AG04450 (cell line): ENCODE results near the gene CASP14. TPM values are rescaled to one million over a fixed set of nuclear protein-coding genes. Genes with fewer than 3 reads are reported as not detected.
"Not testable (repeated sequence)": the region's sequence is repeated elsewhere in the genome, so short reads cannot be mapped to it uniquely, and the experiment has no call there.

ENCODE experiments used
- CTCF ChIA-PET: fragments of 300-600, 350-600 bp; formaldehyde crosslinking; extraction: SDS; loops from one replicate; lab custom pipeline; 2022; ENCODE audit warnings: antibody characterized with exemption, inconsistent platforms; lab: Charles Lee
- POLR2A ChIA-PET: fragments of 350-600 bp; formaldehyde crosslinking; extraction: SDS; loops from one replicate; lab custom pipeline; 2021; ENCODE audit warnings: antibody characterized with exemption, inconsistent platforms; lab: Yijun Ruan, JAX
- DNase-seq: peaks from one replicate; pipeline ENCODE4 v3.0.0-alpha.2; 2011; ENCODE audit warnings: low read depth, low spot score
- H3K27ac ChIP-seq: one replicate; pipeline ENCODE4 v1.5.1; 2012; ENCODE audit warnings: low read depth, low read length, control low read depth
- H3K27me3 ChIP-seq: one replicate; pipeline ENCODE4 v1.6.0; 2012; ENCODE audit warnings: low read length; ENCODE audit not compliant: control insufficient read depth, insufficient read depth
- H3K4me3 ChIP-seq: 2 replicates; pipeline ENCODE4 v1.5.1; 2011; ENCODE audit warnings: mild to moderate bottlenecking, low read depth, low read length, control low read depth
- H3K9me3 ChIP-seq: 2 replicates; pipeline ENCODE4 v1.5.1; 2012; ENCODE audit warnings: low read length; ENCODE audit not compliant: control insufficient read depth, insufficient read depth
- polyA plus RNA-seq: library from polyadenylated mRNA; depleted of rRNA; stranded (reverse); fragments of >200 nt; gene quantifications from 2 replicates; pipeline ENCODE4 v1.2.3, GENCODE V29; 2011
- TF ChIP-seq, protein P1 (sequence below): IDR thresholded peaks from 2 replicates; pipeline ENCODE4 v1.5.1; 2011; ENCODE audit warnings: low read depth, low read length, control low read depth, inconsistent platforms

Gene CASP14
- polyA plus RNA-seq, 1 experiment, result not detected

- no peak overlapping the region for H3K4me3 ChIP-seq
- no peaks in the 10 kb centered on the region for H3K27me3 ChIP-seq
- no peak overlapping the region for H3K27ac ChIP-seq
- POLR2A ChIA-PET, result no interaction called here
- H3K9me3 ChIP-seq, result no peaks in the 10 kb centered on the region
- TF ChIP-seq, protein P1, sequence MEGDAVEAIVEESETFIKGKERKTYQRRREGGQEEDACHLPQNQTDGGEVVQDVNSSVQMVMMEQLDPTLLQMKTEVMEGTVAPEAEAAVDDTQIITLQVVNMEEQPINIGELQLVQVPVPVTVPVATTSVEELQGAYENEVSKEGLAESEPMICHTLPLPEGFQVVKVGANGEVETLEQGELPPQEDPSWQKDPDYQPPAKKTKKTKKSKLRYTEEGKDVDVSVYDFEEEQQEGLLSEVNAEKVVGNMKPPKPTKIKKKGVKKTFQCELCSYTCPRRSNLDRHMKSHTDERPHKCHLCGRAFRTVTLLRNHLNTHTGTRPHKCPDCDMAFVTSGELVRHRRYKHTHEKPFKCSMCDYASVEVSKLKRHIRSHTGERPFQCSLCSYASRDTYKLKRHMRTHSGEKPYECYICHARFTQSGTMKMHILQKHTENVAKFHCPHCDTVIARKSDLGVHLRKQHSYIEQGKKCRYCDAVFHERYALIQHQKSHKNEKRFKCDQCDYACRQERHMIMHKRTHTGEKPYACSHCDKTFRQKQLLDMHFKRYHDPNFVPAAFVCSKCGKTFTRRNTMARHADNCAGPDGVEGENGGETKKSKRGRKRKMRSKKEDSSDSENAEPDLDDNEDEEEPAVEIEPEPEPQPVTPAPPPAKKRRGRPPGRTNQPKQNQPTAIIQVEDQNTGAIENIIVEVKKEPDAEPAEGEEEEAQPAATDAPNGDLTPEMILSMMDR, result no peak
- DNase-seq, result no peak
- CTCF ChIA-PET, result no interaction called here
These were observed 26.5 kb downstream of the CASP14 start for GRCh38 chr19:15075806-15076205.

GRCh38 chr19:15080002-15080401, 30.7 kb downstream of the CASP14 start:
- CTCF ChIA-PET, H3K27ac ChIP-seq, H3K4me3 ChIP-seq, H3K9me3 ChIP-seq, DNase-seq, POLR2A ChIA-PET, H3K27me3 ChIP-seq: not testable (repeated sequence)

GRCh38 chr19:15081911-15082310, 32.6 kb downstream of the CASP14 start, which contains the start of gene OR1I1:
Gene OR1I1, plus strand, starts transcription at chr19:15082211. Its CDS starts 4,855 bp downstream, at chr19:15087066.
- TF ChIP-seq, protein P1, result no peak
- Histone ChIP-seq H3K9me3 (no peaks in the 10 kb centered on the region), H3K27ac (no peak within 1 kb of the TSS), H3K4me3 (no peak within 1 kb of the TSS), H3K27me3 (peaks cover under 1% of the 10 kb centered on the region)
- no peak for DNase-seq
- ChIA-PET POLR2A (no interaction called here), CTCF (interaction anchor here (2.0 kb wide), 1 partner anchor 10 kb away, joined by 5 read pairs; no protein-coding TSS in a partner anchor)

DNA sequence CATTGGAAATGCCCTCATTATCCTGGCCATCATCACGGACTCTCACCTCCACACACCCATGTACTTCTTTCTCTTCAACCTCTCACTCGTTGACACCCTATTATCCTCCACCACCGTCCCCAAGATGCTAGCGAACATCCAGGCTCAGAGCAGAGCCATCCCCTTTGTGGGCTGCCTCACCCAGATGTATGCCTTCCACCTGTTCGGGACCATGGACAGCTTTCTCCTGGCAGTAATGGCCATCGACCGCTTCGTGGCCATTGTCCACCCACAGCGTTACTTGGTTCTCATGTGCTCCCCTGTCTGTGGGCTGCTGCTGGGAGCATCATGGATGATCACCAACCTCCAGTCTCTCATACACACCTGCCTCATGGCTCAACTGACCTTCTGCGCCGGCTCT, 37.9 kb downstream of the CASP14 start:
- ChIA-PET POLR2A (no interaction called here), CTCF (interaction anchor here (1.1 to 3.4 kb wide), 2 partner anchors 14 to 165 kb away, joined by 3 to 12 read pairs; no protein-coding TSS in a partner anchor)
- no peak overlapping the region for H3K4me3 ChIP-seq
- no peak for DNase-seq
- H3K27me3 ChIP-seq, result peaks cover 4% of the 10 kb centered on the region
- H3K9me3 ChIP-seq, result no peaks in the 10 kb centered on the region; the same call in 1 of the 2 replicates
- TF ChIP-seq, protein P1, result no peak
- no peak overlapping the region for H3K27ac ChIP-seq

DNA sequence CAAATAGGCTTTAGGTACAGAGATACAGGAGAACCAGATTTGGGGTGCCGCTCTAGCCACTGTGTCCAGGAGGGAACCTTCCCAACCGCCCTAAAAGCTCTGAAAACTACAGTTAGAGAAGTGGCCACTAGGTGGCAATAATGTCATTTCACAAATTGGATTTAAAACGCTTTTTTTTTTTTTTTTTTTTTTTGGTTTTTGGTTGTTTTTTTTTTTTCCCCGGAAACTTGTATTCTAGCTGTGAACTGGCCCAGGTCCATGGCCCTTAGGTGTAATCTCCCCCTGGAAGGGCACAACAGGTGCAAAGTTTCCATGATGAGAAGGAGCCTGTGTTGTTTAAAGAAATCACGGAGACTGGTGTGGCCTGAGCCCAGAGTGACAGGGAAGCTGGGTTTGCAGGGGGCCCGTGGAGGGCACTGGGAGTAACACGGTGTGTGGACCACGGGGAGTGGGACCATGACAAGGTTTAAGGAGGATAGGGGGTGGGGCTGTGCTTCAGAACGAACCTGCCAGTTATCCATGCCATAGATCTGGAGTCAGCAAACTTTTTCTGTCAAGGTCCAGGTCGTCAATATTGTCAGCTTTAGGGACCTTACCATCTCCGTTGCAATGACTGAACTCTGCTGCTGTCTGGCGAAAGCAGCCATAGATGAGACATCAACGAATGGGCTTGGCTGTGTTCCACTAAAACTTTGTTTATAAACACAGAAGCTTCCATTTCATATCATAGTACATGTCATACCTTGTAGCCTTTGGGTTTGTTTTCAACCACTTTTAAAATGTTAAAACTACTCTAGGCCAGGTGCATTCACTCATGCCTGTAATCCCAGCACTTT, 42.9 kb downstream of the CASP14 start:
- CTCF ChIA-PET, result interaction anchor here (0.5 to 2.8 kb wide), 36 partner anchors 9 to 1090 kb away, joined by 3 to 38 read pairs (median 5); partner anchors contain the start of genes AKAP8, OR1I1 and SYDE1

More for the DNA sequence above, 42.9 kb downstream of the CASP14 start:
- Histone ChIP-seq H3K27me3 (peaks cover 4% of the 10 kb centered on the region), H3K27ac (no peak overlapping the region), H3K9me3 (no peaks in the 10 kb centered on the region; the same call in 1 of the 2 replicates), H3K4me3 (peak overlapping the region; percentile 31)
- POLR2A ChIA-PET, result interaction anchor here (0.5 to 1.0 kb wide), 5 partner anchors 259 to 984 kb away, joined by 3 to 5 read pairs (median 5); partner anchors contain the start of gene TPM4
- TF ChIP-seq, protein P1, result peak; percentile 62
- DNase-seq, result peak; percentile 39
